ENCODE results near the gene DNAJB6. TPM values are rescaled to one million over a fixed set of nuclear protein-coding genes. Genes with fewer than 3 reads are reported as not detected.

DNAJB6 gene
- total RNA-seq, 1 experiment from 2014 or later: 137 TPM

DNA sequence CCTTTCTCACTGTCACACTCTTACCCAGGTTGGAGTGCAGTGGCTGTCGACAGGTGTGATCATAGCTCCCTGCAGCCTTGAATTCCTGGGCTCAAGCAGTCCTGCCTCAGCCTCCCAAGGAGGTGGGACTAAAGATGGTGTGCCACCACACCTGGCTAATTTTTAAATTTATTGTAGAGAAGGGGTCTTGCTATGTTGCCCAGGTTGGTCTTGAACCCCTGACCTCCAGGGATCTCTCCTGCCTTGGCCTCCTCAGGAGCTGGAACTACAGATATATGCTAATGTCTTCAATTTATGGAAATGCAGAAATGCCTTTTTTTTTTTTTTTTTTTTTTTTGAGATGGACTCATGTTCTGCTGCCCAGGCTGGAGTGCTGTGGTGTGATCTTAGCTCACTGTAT is 42.7 kb downstream of the DNAJB6 start:
- intact Hi-C loops (cut with micrococcal nuclease; ENCODE audit: unreplicated experiment): no loop called here
- TF ChIP-seq, protein P1, sequence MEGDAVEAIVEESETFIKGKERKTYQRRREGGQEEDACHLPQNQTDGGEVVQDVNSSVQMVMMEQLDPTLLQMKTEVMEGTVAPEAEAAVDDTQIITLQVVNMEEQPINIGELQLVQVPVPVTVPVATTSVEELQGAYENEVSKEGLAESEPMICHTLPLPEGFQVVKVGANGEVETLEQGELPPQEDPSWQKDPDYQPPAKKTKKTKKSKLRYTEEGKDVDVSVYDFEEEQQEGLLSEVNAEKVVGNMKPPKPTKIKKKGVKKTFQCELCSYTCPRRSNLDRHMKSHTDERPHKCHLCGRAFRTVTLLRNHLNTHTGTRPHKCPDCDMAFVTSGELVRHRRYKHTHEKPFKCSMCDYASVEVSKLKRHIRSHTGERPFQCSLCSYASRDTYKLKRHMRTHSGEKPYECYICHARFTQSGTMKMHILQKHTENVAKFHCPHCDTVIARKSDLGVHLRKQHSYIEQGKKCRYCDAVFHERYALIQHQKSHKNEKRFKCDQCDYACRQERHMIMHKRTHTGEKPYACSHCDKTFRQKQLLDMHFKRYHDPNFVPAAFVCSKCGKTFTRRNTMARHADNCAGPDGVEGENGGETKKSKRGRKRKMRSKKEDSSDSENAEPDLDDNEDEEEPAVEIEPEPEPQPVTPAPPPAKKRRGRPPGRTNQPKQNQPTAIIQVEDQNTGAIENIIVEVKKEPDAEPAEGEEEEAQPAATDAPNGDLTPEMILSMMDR (IDR thresholded peaks at IDR 0.05; ENCODE audit: unreplicated experiment): no peak
- H3K4me1 Mint-ChIP-seq (ENCODE audit: low read depth, unreplicated experiment): peaks cover 13% of the 10 kb centered on the region
- CTCF ChIA-PET: interaction anchor here (0.6 to 0.7 kb wide), 2 partner anchors 48 to 383 kb away, joined by 3 to 4 read pairs; no protein-coding TSS in a partner anchor
- H3K36me3 Mint-ChIP-seq (ENCODE audit: insufficient read depth, unreplicated experiment): peaks cover 61% of the 10 kb centered on the region
- no peak overlapping the region for H3K4me3 Mint-ChIP-seq (ENCODE audit: low read depth, unreplicated experiment)
- BruUV-seq (replicated peaks): no TSS peak
- no peaks in the 10 kb centered on the region for H3K9me3 Mint-ChIP-seq (ENCODE audit: low read depth, unreplicated experiment)
- no peaks in the 10 kb centered on the region for H3K27me3 Mint-ChIP-seq (ENCODE audit: unreplicated experiment)
- DNase-seq: no peak
- no peak overlapping the region for H3K27ac Mint-ChIP-seq (ENCODE audit: unreplicated experiment)

DNA sequence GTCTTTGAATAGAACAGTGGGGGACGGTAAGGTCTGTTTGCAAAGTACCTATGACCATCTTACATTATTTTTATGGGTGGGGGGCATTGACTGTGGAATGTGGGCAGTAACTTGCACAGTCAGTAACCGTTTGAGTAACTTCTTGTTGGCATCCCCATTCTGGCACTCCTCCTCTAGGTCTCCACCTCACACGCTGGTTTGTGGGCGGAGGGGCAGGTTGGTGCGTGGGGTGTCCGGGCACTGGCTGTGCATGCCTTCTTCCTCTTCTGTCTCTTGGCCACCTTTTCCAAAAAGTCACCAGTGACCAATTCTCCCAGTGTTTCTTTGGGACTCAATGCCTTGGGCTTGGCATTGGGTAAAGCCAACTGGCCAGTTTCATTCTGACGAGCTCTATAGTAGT is 43.6 kb downstream of the DNAJB6 start:
- H3K4me3 Mint-ChIP-seq (ENCODE audit: low read depth, unreplicated experiment): no peak overlapping the region
- intact Hi-C loops (cut with micrococcal nuclease; ENCODE audit: unreplicated experiment): no loop called here
- CTCF ChIA-PET: no interaction called here
- peaks cover 60% of the 10 kb centered on the region for H3K36me3 Mint-ChIP-seq (ENCODE audit: insufficient read depth, unreplicated experiment)
- no peak for DNase-seq
- H3K4me1 Mint-ChIP-seq (ENCODE audit: low read depth, unreplicated experiment): peaks cover 13% of the 10 kb centered on the region
- H3K27ac Mint-ChIP-seq (ENCODE audit: unreplicated experiment): no peak overlapping the region
- TF ChIP-seq, protein P1 (IDR thresholded peaks at IDR 0.05; ENCODE audit: unreplicated experiment): no peak
- no peaks in the 10 kb centered on the region for H3K27me3 Mint-ChIP-seq (ENCODE audit: unreplicated experiment)
- no peaks in the 10 kb centered on the region for H3K9me3 Mint-ChIP-seq (ENCODE audit: low read depth, unreplicated experiment)
- BruUV-seq (replicated peaks): no TSS peak

DNA sequence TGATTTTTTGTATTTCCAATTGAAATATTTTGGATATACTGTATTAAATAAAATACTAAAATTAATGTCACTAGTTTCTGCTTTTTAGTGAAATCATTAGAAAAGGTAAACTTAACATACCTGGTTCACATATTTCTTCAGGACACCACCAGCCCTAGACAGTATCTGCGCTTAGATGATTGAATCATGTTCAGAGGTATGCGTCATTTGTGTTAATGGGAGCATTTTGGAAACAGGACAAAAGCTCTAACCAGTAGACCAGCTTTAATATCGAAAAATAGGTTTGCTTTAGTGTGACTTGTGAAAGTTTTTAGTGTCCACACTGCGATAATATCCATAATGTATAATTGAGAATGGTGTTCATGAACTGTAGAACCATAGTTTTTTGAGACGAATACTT is 47.1 kb downstream of the DNAJB6 start:
- DNase-seq: no peak
- no peaks in the 10 kb centered on the region for H3K27me3 Mint-ChIP-seq (ENCODE audit: unreplicated experiment)
- intact Hi-C loops (cut with micrococcal nuclease; ENCODE audit: unreplicated experiment): no loop called here
- CTCF ChIA-PET: interaction anchor here (1.4 kb wide), 1 partner anchor 38 kb away, joined by 3 read pairs; no protein-coding TSS in a partner anchor
- H3K9me3 Mint-ChIP-seq (ENCODE audit: low read depth, unreplicated experiment): no peaks in the 10 kb centered on the region
- no peak overlapping the region for H3K4me3 Mint-ChIP-seq (ENCODE audit: low read depth, unreplicated experiment)
- H3K27ac Mint-ChIP-seq (ENCODE audit: unreplicated experiment): no peak overlapping the region
- no TSS peak for BruUV-seq (replicated peaks)
- TF ChIP-seq, protein P1 (IDR thresholded peaks at IDR 0.05; ENCODE audit: unreplicated experiment): no peak
- peaks cover 13% of the 10 kb centered on the region for H3K4me1 Mint-ChIP-seq (ENCODE audit: low read depth, unreplicated experiment)
- peaks cover 50% of the 10 kb centered on the region for H3K36me3 Mint-ChIP-seq (ENCODE audit: insufficient read depth, unreplicated experiment)

DNA sequence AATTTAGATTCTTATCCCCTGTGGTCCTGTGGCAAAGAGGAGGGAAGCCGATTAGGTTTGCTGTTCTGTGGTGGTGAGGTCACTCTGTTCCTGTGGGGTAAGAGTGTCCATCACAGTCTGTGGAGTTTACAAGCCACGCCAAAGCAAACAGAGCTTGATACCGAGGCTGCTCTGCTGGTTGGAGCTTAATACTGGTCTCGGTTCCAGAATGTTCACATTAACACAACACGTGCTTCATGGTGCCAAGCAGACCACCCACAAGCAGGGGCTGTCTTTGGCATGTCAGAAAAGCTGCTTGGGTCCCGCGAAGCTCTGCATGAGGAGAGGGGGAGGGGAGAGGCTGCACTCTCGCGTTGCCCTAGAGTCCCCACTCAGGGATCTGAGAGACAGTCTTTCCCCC is 47.5 kb downstream of the DNAJB6 start:
- intact Hi-C loops (cut with micrococcal nuclease; ENCODE audit: unreplicated experiment): no loop called here
- no peak overlapping the region for H3K4me3 Mint-ChIP-seq (ENCODE audit: low read depth, unreplicated experiment)
- H3K4me1 Mint-ChIP-seq (ENCODE audit: low read depth, unreplicated experiment): peaks cover 13% of the 10 kb centered on the region
- TF ChIP-seq, protein P1 (IDR thresholded peaks at IDR 0.05; ENCODE audit: unreplicated experiment): no peak
- H3K27me3 Mint-ChIP-seq (ENCODE audit: unreplicated experiment): no peaks in the 10 kb centered on the region
- no peak overlapping the region for H3K27ac Mint-ChIP-seq (ENCODE audit: unreplicated experiment)
- H3K36me3 Mint-ChIP-seq (ENCODE audit: insufficient read depth, unreplicated experiment): peaks cover 50% of the 10 kb centered on the region
- DNase-seq: no peak
- CTCF ChIA-PET: no interaction called here
- no TSS peak for BruUV-seq (replicated peaks)
- no peaks in the 10 kb centered on the region for H3K9me3 Mint-ChIP-seq (ENCODE audit: low read depth, unreplicated experiment)

Measured in Calu3 (cell line).